HepG2 (cell line): Measurements from ENCODE around the gene COLGALT1. TPM values are rescaled to one million over a fixed set of nuclear protein-coding genes. Genes with fewer than 3 reads are reported as not detected.

Source experiments
- ATAC-seq: fragments of 200-7000 bp; cut with Tn5 transposase; 3 replicates; pipeline ENCODE4 v1.9.1; 2020; ENCODE audit warnings: mild to moderate bottlenecking, moderate library complexity
- BruUV-seq: library from RNA; stranded (reverse); fragments of 400-500 nt; replicated peaks from 2 replicates; lab custom pipeline; 2021; lab: Mats Ljungman, UMichigan
- CTCF ChIA-PET: fragments of 300-600 bp; formaldehyde crosslinking; extraction: SDS; loops from one replicate; lab custom pipeline; 2021; ENCODE audit warnings: low total read pairs, inconsistent platforms, low intra/inter-chr PET ratio; lab: Yijun Ruan, JAX
- POLR2A ChIA-PET: fragments of 350-600 bp; sonication (Branson Sonifier 250); formaldehyde crosslinking; loops from one replicate; lab custom pipeline; 2020; ENCODE audit warnings: antibody characterized with exemption, inconsistent platforms; lab: Yijun Ruan, JAX
- DNase-seq: peaks from one replicate; pipeline ENCODE4 v3.0.0-alpha.2; 2015; ENCODE audit warnings: low spot score
- FAIRE-seq: peaks from 3 replicates; lab custom pipeline; 2011; peaks lifted over from hg19 to GRCh38; lab: Jason Lieb, UNC
- H2AFZ ChIP-seq: one replicate; pipeline ENCODE4 v1.6.1; 2011; ENCODE audit warnings: low read length, inconsistent platforms
- H3K27ac ChIP-seq: fragments of 300-600 bp; 3 replicates; pipeline ENCODE4 v1.8.0; 2011; ENCODE audit warnings: mixed run types, mild to moderate bottlenecking, mixed read lengths, low read length, inconsistent platforms; ENCODE audit not compliant: insufficient read depth; ENCODE audit errors: extremely low read length
- H3K27me3 ChIP-seq, 2 experiments: fragments of 200-600 bp in 1 of 2; 2 replicates in 1 of 2; 3 replicates in 1 of 2; pipeline versions ENCODE4 v1.6.0 to v1.8.0; 2011; ENCODE audit warnings: low read length in 2 of 2, mild to moderate bottlenecking in 2 of 2, moderate library complexity in 2 of 2, inconsistent platforms in 1 of 2; ENCODE audit not compliant: insufficient read depth in 2 of 2, control insufficient read depth in 1 of 2
- H3K36me3 ChIP-seq, 2 experiments: fragments of 200-600 bp in 1 of 2; replicated peaks in 1 of 2; 2 replicates in 1 of 2; 3 replicates in 1 of 2; pipeline versions ENCODE4 v1.5.1 to v1.8.0; 2011; ENCODE audit warnings: low read length in 2 of 2, inconsistent platforms in 1 of 2; ENCODE audit not compliant: insufficient read depth in 2 of 2, control insufficient read depth in 1 of 2
- H3K4me1 ChIP-seq: 2 replicates; pipeline ENCODE4 v1.5.1; 2012; ENCODE audit warnings: low read length, inconsistent platforms; ENCODE audit not compliant: insufficient read depth
- H3K4me2 ChIP-seq: 2 replicates; pipeline ENCODE4 v1.6.0; 2011; ENCODE audit warnings: low read depth, low read length, inconsistent platforms
- H3K4me3 ChIP-seq, 3 experiments: fragments of 200-600 bp in 1 of 3; sonication (generic), shearing (Covaris generic) in 1 of 3; replicated peaks in 1 of 3; 2 replicates each; pipeline ENCODE4 v1.5.1; 2011 to 2016; ENCODE audit warnings: low read length in 3 of 3, inconsistent platforms in 2 of 3, low read depth in 2 of 3, mild to moderate bottlenecking in 2 of 3, control low read depth in 1 of 3, mixed read lengths in 1 of 3; ENCODE audit not compliant: insufficient read depth in 1 of 3
- H3K79me2 ChIP-seq: one replicate; pipeline ENCODE4 v1.6.1; 2011; ENCODE audit warnings: low read length, inconsistent platforms; ENCODE audit not compliant: insufficient read depth
- H3K9ac ChIP-seq: 2 replicates; pipeline ENCODE4 v1.6.0; 2011; ENCODE audit warnings: mild to moderate bottlenecking, low read depth, low read length, inconsistent platforms; ENCODE audit not compliant: insufficient read depth
- H3K9me3 ChIP-seq: 2 replicates; pipeline ENCODE4 v1.5.1; 2012; ENCODE audit warnings: mild to moderate bottlenecking, low read length
- H4K20me1 ChIP-seq: 2 replicates; pipeline ENCODE4 v1.6.0; 2011; ENCODE audit warnings: inconsistent platforms, mild to moderate bottlenecking, low read length, moderate library complexity; ENCODE audit not compliant: insufficient read depth
- ARNTL ChIP-seq: sonication (generic); formaldehyde crosslinking; IDR thresholded peaks from 2 replicates; pipeline ENCODE4 v1.4.0; 2020; ENCODE audit warnings: mild to moderate bottlenecking, missing genetic modification reagents
- DMAP1 ChIP-seq: IDR thresholded peaks from 2 replicates; pipeline ENCODE4 v1.6.1; 2016
- SETDB1 ChIP-seq: sonication (generic); formaldehyde crosslinking; IDR thresholded peaks from 2 replicates; pipeline ENCODE4 v1.5.1; 2020; ENCODE audit warnings: missing genetic modification reagents, mild to moderate bottlenecking, borderline replicate concordance
- SP1 ChIP-seq, 2 experiments: fragments of 450-650 bp in 1 of 2; sonication (generic) in 1 of 2; formaldehyde crosslinking in 1 of 2; IDR thresholded peaks; 2 replicates each; pipeline versions ENCODE4 v1.4.0 to v1.6.1; 2016 to 2020; ENCODE audit warnings: missing genetic modification reagents in 1 of 2
- ZFX ChIP-seq: sonication (generic); formaldehyde crosslinking; IDR thresholded peaks from 2 replicates; pipeline ENCODE4 v1.4.0; 2020; ENCODE audit warnings: mild to moderate bottlenecking, low read depth, missing genetic modification reagents, moderate library complexity
- ZIK1 ChIP-seq: sonication (generic); formaldehyde crosslinking; IDR thresholded peaks from 2 replicates; pipeline ENCODE4 v1.5.0; 2020; ENCODE audit warnings: mild to moderate bottlenecking, low read depth, missing genetic modification reagents, borderline replicate concordance
- ZNF136 ChIP-seq: sonication (generic); formaldehyde crosslinking; IDR thresholded peaks from 2 replicates; pipeline ENCODE4 v1.8.1; 2022; ENCODE audit warnings: low read depth, mild to moderate bottlenecking, moderate library complexity, missing genetic modification reagents
- ZNF225 ChIP-seq: sonication (generic); formaldehyde crosslinking; IDR thresholded peaks from 2 replicates; pipeline ENCODE4 v1.4.0; 2020; ENCODE audit warnings: mild to moderate bottlenecking, missing genetic modification reagents
- ZNF253 ChIP-seq: sonication (generic); formaldehyde crosslinking; IDR thresholded peaks from 2 replicates; pipeline ENCODE4 v1.8.0; 2022; ENCODE audit warnings: mild to moderate bottlenecking, missing genetic modification reagents, borderline replicate concordance
- ZNF451 ChIP-seq: sonication (generic); formaldehyde crosslinking; IDR thresholded peaks from 2 replicates; pipeline ENCODE4 v1.5.0; 2020; ENCODE audit warnings: mild to moderate bottlenecking, missing genetic modification reagents
- ZSCAN21 ChIP-seq: sonication (generic); formaldehyde crosslinking; IDR thresholded peaks from 2 replicates; pipeline ENCODE4 v1.8.0; 2022; ENCODE audit warnings: mild to moderate bottlenecking, missing genetic modification reagents, moderate library complexity, borderline replicate concordance
- WGBS: methylation state at CpG from one replicate; pipeline ENCODE4 v1.1.6; 2017; ENCODE audit warnings: low lambda C conversion rate; 5-methylcytosine and 5-hydroxymethylcytosine counted together
- in situ Hi-C: cut with HindIII; loops from 2 replicates; pipeline ENCODE4 v1.10.0; 2017; ENCODE audit warnings: low pct_unique_long_range_greater_than_20kb; ENCODE audit not compliant: extremely low pct_ligation_motif_present
- intact Hi-C: fragments of 100-400 bp; cut with micrococcal nuclease; formaldehyde crosslinking; loops from one replicate; pipeline ENCODE4 v1.10.0; 2022; ENCODE audit not compliant: unreplicated experiment
- polyA plus RNA-seq, 8 experiments: library from polyadenylated mRNA; depleted of rRNA in 3 of 8; stranded (reverse) in 7 of 8; unstranded in 1 of 8; fragments of >200 nt; fragmentation: Illumina TruSeq in 4 of 8; extraction: Trizol in 4 of 8; gene quantifications; 2 replicates each; pipeline versions ENCODE4 v1.2.1 to v1.2.3, GENCODE V29; 2011 to 2016; ENCODE audit warnings: low read depth in 4 of 8, missing spikeins in 1 of 8, mixed read lengths in 1 of 8; ENCODE audit not compliant: insufficient read depth in 1 of 8
- total RNA-seq, 5 experiments: library from RNA; depleted of rRNA; stranded (reverse); fragments of >200 nt; fragmentation: Illumina TruSeq; extraction: Trizol; gene quantifications; 2 replicates each; pipeline ENCODE4 v1.2.3, GENCODE V29; 2016; ENCODE audit warnings: low read depth in 1 of 5
- TF ChIP-seq, protein P1 (sequence below): sonication (generic); formaldehyde crosslinking; IDR thresholded peaks from 2 replicates; pipeline ENCODE4 v1.8.1; 2023; ENCODE audit warnings: mild to moderate bottlenecking, missing genetic modification reagents, borderline replicate concordance
- TF ChIP-seq, protein P2 (sequence below): sonication (generic); formaldehyde crosslinking; IDR thresholded peaks from 2 replicates; pipeline ENCODE4 v1.4.0; 2020; ENCODE audit warnings: missing genetic modification reagents

The COLGALT1 gene
- total and polyA plus RNA-seq, 2 of the 13 experiments (the other 11 are each of a cell fraction or from before 2014, with no cell fraction given), result 58.0 to 211 TPM

DNA sequence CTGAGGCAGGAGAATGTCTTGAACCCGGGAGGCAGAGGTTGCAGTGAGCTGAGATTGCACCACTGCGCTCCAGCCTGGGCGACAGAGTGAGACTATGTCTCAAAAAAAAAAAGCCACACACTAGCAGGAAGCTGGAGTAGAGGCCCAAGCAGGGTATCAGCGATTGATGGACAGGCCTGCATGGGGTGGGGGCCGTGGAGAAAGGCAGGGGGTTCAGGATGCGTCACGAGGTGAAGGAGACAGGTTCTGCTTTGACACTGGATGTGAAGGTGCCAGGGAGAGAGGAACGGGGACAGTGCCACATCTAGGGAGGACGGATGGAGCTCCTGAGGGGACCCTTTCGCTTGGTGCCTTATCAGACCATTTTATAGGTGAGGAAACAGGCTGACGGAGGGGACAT, 7.1 kb downstream of the COLGALT1 start:
- in situ Hi-C loops (no loop called here), intact Hi-C loops (no loop called here)
- Histone ChIP-seq H3K79me2 (no peaks in the 10 kb centered on the region), H3K36me3 (peaks cover 20 to 46% of the 10 kb centered on the region in 2 experiments), H3K9me3 (no peaks in the 10 kb centered on the region), H3K4me3 (no peak overlapping the region), H3K27ac (no peak overlapping the region), H2AFZ (no peak overlapping the region), H3K4me2 (no peak overlapping the region), H3K4me1 (peaks cover 8% of the 10 kb centered on the region; the same call in 1 of the 2 replicates), H3K27me3 (no peaks in the 10 kb centered on the region), H4K20me1 (no peaks in the 10 kb centered on the region), H3K9ac (no peak overlapping the region)
- 97% methylated on average over 11 of the region's 11 CpGs for WGBS
- CTCF ChIA-PET, result no interaction called here
- BruUV-seq, result no TSS peak
- POLR2A ChIA-PET, result no interaction called here
- ATAC-seq (no peak), DNase-seq (no peak), FAIRE-seq (no peak)
- TF ChIP-seq, protein P1, sequence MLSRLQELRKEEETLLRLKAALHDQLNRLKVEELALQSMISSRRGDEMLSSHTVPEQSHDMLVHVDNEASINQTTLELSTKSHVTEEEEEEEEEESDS (CRISPR knock-in tag), result no peak
- TF ChIP-seq ZFX (CRISPR knock-in tag) (no peak), SP1 (IDR thresholded peaks at IDR 0.05) (no peak), SP1 (CRISPR knock-in tag; IDR thresholded peaks at IDR 0.05) (no peak)

DNA sequence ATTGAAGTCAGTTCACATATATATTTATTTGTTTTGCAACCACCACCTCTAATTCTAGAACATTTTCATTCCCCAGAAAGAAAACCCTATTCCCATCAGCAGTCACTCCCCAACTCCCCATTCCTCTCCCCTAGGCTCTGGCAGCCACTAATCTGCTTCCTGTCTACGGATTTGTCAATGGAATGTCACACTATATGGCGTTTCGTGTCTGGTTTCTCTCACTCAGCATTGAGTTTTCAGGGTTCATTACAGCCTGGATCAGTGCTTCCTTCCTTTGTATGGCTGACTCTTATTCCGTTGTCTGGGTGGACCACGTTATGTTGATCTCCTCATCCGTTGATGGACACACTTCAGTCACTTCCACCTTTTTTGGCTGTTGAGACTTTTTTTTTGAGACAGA, 9.3 kb downstream of the COLGALT1 start:
- no peak for ATAC-seq
- in situ Hi-C loops, result no loop called here

More for the DNA sequence above, 9.3 kb downstream of the COLGALT1 start:
- no TSS peak for BruUV-seq
- intact Hi-C loops, result no loop called here
- no peaks in the 10 kb centered on the region for H3K27me3 ChIP-seq
- no peak for TF ChIP-seq ZNF451 (CRISPR knock-in tag)
- no peak for TF ChIP-seq ZSCAN21 (CRISPR knock-in tag)
- TF ChIP-seq SETDB1 (CRISPR knock-in tag), result no peak
- TF ChIP-seq ZNF225 (CRISPR knock-in tag), result no peak
- no peak for TF ChIP-seq ZNF253
- no peak for TF ChIP-seq ZNF136
- TF ChIP-seq, protein P2, sequence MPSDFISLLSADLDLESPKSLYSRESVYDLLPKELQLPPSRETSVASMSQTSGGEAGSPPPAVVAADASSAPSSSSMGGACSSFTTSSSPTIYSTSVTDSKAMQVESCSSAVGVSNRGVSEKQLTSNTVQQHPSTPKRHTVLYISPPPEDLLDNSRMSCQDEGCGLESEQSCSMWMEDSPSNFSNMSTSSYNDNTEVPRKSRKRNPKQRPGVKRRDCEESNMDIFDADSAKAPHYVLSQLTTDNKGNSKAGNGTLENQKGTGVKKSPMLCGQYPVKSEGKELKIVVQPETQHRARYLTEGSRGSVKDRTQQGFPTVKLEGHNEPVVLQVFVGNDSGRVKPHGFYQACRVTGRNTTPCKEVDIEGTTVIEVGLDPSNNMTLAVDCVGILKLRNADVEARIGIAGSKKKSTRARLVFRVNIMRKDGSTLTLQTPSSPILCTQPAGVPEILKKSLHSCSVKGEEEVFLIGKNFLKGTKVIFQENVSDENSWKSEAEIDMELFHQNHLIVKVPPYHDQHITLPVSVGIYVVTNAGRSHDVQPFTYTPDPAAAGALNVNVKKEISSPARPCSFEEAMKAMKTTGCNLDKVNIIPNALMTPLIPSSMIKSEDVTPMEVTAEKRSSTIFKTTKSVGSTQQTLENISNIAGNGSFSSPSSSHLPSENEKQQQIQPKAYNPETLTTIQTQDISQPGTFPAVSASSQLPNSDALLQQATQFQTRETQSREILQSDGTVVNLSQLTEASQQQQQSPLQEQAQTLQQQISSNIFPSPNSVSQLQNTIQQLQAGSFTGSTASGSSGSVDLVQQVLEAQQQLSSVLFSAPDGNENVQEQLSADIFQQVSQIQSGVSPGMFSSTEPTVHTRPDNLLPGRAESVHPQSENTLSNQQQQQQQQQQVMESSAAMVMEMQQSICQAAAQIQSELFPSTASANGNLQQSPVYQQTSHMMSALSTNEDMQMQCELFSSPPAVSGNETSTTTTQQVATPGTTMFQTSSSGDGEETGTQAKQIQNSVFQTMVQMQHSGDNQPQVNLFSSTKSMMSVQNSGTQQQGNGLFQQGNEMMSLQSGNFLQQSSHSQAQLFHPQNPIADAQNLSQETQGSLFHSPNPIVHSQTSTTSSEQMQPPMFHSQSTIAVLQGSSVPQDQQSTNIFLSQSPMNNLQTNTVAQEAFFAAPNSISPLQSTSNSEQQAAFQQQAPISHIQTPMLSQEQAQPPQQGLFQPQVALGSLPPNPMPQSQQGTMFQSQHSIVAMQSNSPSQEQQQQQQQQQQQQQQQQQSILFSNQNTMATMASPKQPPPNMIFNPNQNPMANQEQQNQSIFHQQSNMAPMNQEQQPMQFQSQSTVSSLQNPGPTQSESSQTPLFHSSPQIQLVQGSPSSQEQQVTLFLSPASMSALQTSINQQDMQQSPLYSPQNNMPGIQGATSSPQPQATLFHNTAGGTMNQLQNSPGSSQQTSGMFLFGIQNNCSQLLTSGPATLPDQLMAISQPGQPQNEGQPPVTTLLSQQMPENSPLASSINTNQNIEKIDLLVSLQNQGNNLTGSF (CRISPR knock-in tag), result no peak
- no peak for TF ChIP-seq ARNTL
- no peak for TF ChIP-seq ZIK1 (CRISPR knock-in tag)
- TF ChIP-seq DMAP1 (CRISPR knock-in tag), result no peak
- ChIA-PET CTCF (no interaction called here), POLR2A (no interaction called here)
- peaks cover 22 to 52% of the 10 kb centered on the region in 2 experiments for H3K36me3 ChIP-seq
- H3K4me1 ChIP-seq, result peaks cover 8% of the 10 kb centered on the region; the same call in 1 of the 2 replicates
- no peaks in the 10 kb centered on the region for H4K20me1 ChIP-seq
- DNase-seq (no peak), FAIRE-seq (no peak)
- WGBS, result 80% methylated on average over 6 of the region's 6 CpGs
- no peak overlapping the region for H3K4me3 ChIP-seq
- H3K9ac ChIP-seq, result no peak overlapping the region
- H3K79me2 ChIP-seq, result no peaks in the 10 kb centered on the region
- no peak overlapping the region for H2AFZ ChIP-seq
- no peak overlapping the region for H3K4me2 ChIP-seq
- H3K27ac ChIP-seq, result no peak overlapping the region
- no peaks in the 10 kb centered on the region for H3K9me3 ChIP-seq
